GM23338 (cell line): Measurements from ENCODE around the gene DPYD. TPM values are rescaled to one million over a fixed set of nuclear protein-coding genes. Genes with fewer than 3 reads are reported as not detected.

Source experiments
- ATAC-seq: fragments of 200-7000 bp; cut with Tn5 transposase; 3 replicates; pipeline ENCODE4 v1.9.1; 2020
- DNase-seq: peaks from one replicate; pipeline ENCODE4 v3.0.0-alpha.2; 2015; ENCODE audit warnings: low spot score
- H2AFZ ChIP-seq: fragments of 200-600 bp; sonication (generic); 2 replicates; pipeline ENCODE4 v1.8.0; 2016; ENCODE audit warnings: antibody characterized with exemption, mild to moderate bottlenecking, moderate library complexity
- H3F3A ChIP-seq: fragments of 200-600 bp; sonication (generic); replicated peaks from 2 replicates; pipeline ENCODE4 v1.8.0; 2017; ENCODE audit warnings: antibody characterized with exemption, mixed run types, low read depth
- H3K27ac ChIP-seq: fragments of 200-600 bp; sonication (generic); 2 replicates; pipeline ENCODE4 v1.6.1; 2016; ENCODE audit warnings: low read depth
- H3K27me3 ChIP-seq: fragments of 200-600 bp; sonication (generic); 2 replicates; pipeline ENCODE4 v1.8.0; 2016; ENCODE audit warnings: mild to moderate bottlenecking, mixed run types, moderate library complexity; ENCODE audit not compliant: insufficient read depth
- H3K36me3 ChIP-seq: fragments of 200-600 bp; sonication (generic); 2 replicates; pipeline ENCODE4 v1.8.0; 2016; ENCODE audit warnings: mild to moderate bottlenecking; ENCODE audit not compliant: insufficient read depth
- H3K4me1 ChIP-seq: fragments of 200-600 bp; sonication (generic); 2 replicates; pipeline ENCODE4 v1.8.0; 2016; ENCODE audit warnings: mild to moderate bottlenecking, moderate library complexity; ENCODE audit not compliant: insufficient read depth
- H3K4me2 ChIP-seq: fragments of 200-600 bp; sonication (generic); 2 replicates; pipeline ENCODE4 v1.7.1; 2017; ENCODE audit warnings: mixed run types
- H3K4me3 ChIP-seq: fragments of 200-600 bp; sonication (generic); 2 replicates; pipeline ENCODE4 v1.6.1; 2016; ENCODE audit warnings: mixed run types
- H3K79me2 ChIP-seq: fragments of 200-600 bp; sonication (generic); replicated peaks from 2 replicates; pipeline ENCODE4 v1.8.0; 2017; ENCODE audit warnings: mild to moderate bottlenecking; ENCODE audit not compliant: insufficient read depth
- H3K9me2 ChIP-seq: fragments of 200-600 bp; sonication (generic); 2 replicates; pipeline ENCODE4 v1.8.0; 2017; ENCODE audit not compliant: insufficient read depth
- H4K20me1 ChIP-seq: fragments of 200-600 bp; sonication (generic); replicated peaks from 2 replicates; pipeline ENCODE4 v1.8.0; 2017; ENCODE audit warnings: mild to moderate bottlenecking; ENCODE audit not compliant: insufficient read depth
- H3K27ac Mint-ChIP-seq: 2 replicates; pipeline ENCODE4 v1.8.0; 2020; ENCODE audit warnings: inconsistent platforms, mild to moderate bottlenecking, moderate library complexity, mixed read lengths
- H3K27me3 Mint-ChIP-seq: 3 replicates; pipeline ENCODE4 v1.8.0; 2022; ENCODE audit warnings: low read depth, mild to moderate bottlenecking, moderate library complexity, mixed read lengths, inconsistent platforms; ENCODE audit not compliant: insufficient read depth, poor library complexity
- H3K36me3 Mint-ChIP-seq: 3 replicates; pipeline ENCODE4 v1.8.0; 2021; ENCODE audit warnings: low read depth, mild to moderate bottlenecking, inconsistent platforms, moderate library complexity, mixed read lengths
- H3K4me1 Mint-ChIP-seq: 3 replicates; pipeline ENCODE4 v1.8.0; 2020; ENCODE audit warnings: mild to moderate bottlenecking, inconsistent platforms, mixed read lengths
- H3K4me3 Mint-ChIP-seq: 3 replicates; pipeline ENCODE4 v1.8.0; 2021; ENCODE audit warnings: moderate library complexity, mild to moderate bottlenecking, inconsistent platforms, mixed read lengths
- H3K9me3 Mint-ChIP-seq: 3 replicates; pipeline ENCODE4 v1.8.0; 2020; ENCODE audit warnings: moderate library complexity, mild to moderate bottlenecking, inconsistent platforms, mixed read lengths
- CREB1 ChIP-seq: fragments of 250-450 bp; sonication (Bioruptor Pico); IDR thresholded peaks from 2 replicates; pipeline ENCODE4 v1.5.0; 2020; ENCODE audit warnings: low read depth, mild to moderate bottlenecking, moderate library complexity
- EZH2 ChIP-seq: fragments of 200-600 bp; sonication (generic); IDR thresholded peaks from one replicate; pipeline ENCODE4 v1.8.0; 2017; ENCODE audit warnings: antibody characterized with exemption, mild to moderate bottlenecking, low read depth; ENCODE audit not compliant: unreplicated experiment
- EZH2phosphoT487 ChIP-seq: fragments of 200-600 bp; sonication (generic); IDR thresholded peaks from one replicate; pipeline ENCODE4 v1.8.1; 2018; ENCODE audit warnings: antibody characterized with exemption; ENCODE audit not compliant: unreplicated experiment
- JUNB ChIP-seq: IDR thresholded peaks from one replicate; pipeline ENCODE4 v1.6.1; 2016; ENCODE audit warnings: antibody characterized with exemption; ENCODE audit not compliant: unreplicated experiment
- NANOG ChIP-seq: IDR thresholded peaks from 2 replicates; pipeline ENCODE4 v1.6.1; 2016; ENCODE audit warnings: antibody characterized with exemption, borderline replicate concordance
- POLR2AphosphoS5 ChIP-seq: IDR thresholded peaks from 2 replicates; pipeline ENCODE4 v1.6.1; 2016; ENCODE audit warnings: antibody characterized with exemption, low read depth
- STAT1 ChIP-seq: IDR thresholded peaks from one replicate; pipeline ENCODE4 v1.6.1; 2016; ENCODE audit warnings: antibody characterized with exemption; ENCODE audit not compliant: unreplicated experiment
- ZNF114 ChIP-seq: fragments of 250-450 bp; sonication (Bioruptor Pico); IDR thresholded peaks from 2 replicates; pipeline ENCODE4 v1.5.0; 2020; ENCODE audit warnings: mild to moderate bottlenecking, moderate library complexity
- ZNF331 ChIP-seq: fragments of 250-450 bp; sonication (Bioruptor Pico); IDR thresholded peaks from 2 replicates; pipeline ENCODE4 v1.5.0; 2020; ENCODE audit warnings: low read depth, mild to moderate bottlenecking, moderate library complexity
- ZNF462 ChIP-seq: fragments of 250-450 bp; sonication (Bioruptor Pico); IDR thresholded peaks from 2 replicates; pipeline ENCODE4 v1.5.0; 2020; ENCODE audit warnings: mild to moderate bottlenecking, moderate library complexity
- polyA plus RNA-seq: library from polyadenylated mRNA; unstranded; fragments of >200 nt; fragmentation: Nextera tagmentation; extraction: Ambion mirVana; gene quantifications from 2 replicates; pipeline ENCODE4 v1.2.1, GENCODE V29; 2016
- total RNA-seq: library from RNA; depleted of rRNA; stranded (reverse); fragments of >200 nt; shearing (Covaris generic); gene quantifications from 2 replicates; pipeline ENCODE4 v1.2.3, GENCODE V29; 2014
- TF ChIP-seq, protein P1 (sequence below), 2 experiments: fragments of 200-600 bp in 1 of 2; sonication (generic) in 1 of 2; conservative IDR thresholded peaks; 2 replicates each; pipeline versions ENCODE4 v1.5.1 to v1.6.1; 2016 to 2017; ENCODE audit warnings: antibody characterized with exemption in 2 of 2, low read depth in 2 of 2, mild to moderate bottlenecking in 2 of 2, moderate library complexity in 1 of 2
- TF ChIP-seq, protein P2 (sequence below): IDR thresholded peaks from 2 replicates; pipeline ENCODE4 v1.6.1; 2016; ENCODE audit warnings: antibody characterized with exemption

Gene DPYD
- total and polyA plus RNA-seq, 2 experiments from 2014 or later, result 0.50 to 1.6 TPM

DNA sequence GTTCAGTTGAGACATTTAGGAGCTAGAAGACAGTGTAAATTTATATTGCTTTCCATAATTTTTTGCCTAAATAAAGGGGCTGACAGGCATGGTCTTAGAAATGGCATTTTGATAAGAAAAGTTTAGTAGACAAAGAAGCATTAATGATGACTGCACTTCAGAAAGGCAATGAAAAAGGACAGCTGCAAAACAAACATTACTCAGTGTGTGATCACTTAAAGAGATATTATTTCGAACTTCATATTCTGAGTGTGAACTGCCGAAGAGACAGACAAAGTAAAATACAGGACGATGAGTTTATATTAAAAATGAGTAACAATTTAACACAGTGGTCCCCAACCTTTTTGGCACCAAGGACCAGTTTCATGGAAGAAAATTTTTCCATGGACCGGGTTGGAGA is 243.1 kb downstream of the DPYD start:
- Histone ChIP-seq H2AFZ (no peak overlapping the region), H3K36me3 (no peaks in the 10 kb centered on the region), H4K20me1 (no peaks in the 10 kb centered on the region), H3K4me1 (no peaks in the 10 kb centered on the region), H3K79me2 (no peaks in the 10 kb centered on the region), H3K4me3 (no peak overlapping the region), H3K9me2 (no peaks in the 10 kb centered on the region; the same call in 1 of the 2 replicates), H3F3A (no peaks in the 10 kb centered on the region), H3K27ac (no peak overlapping the region), H3K4me2 (no peak overlapping the region), H3K27me3 (no peaks in the 10 kb centered on the region)
- DNase-seq (no peak), ATAC-seq (no peak)
- no peaks in the 10 kb centered on the region for H3K4me1 Mint-ChIP-seq
- no peaks in the 10 kb centered on the region for H3K9me3 Mint-ChIP-seq
- no peaks in the 10 kb centered on the region for H3K27me3 Mint-ChIP-seq
- H3K4me3 Mint-ChIP-seq, result no peak overlapping the region
- no peak for TF ChIP-seq POLR2AphosphoS5
- no peak for TF ChIP-seq EZH2phosphoT487
- no peaks in the 10 kb centered on the region for H3K36me3 Mint-ChIP-seq
- H3K27ac Mint-ChIP-seq, result no peak overlapping the region

DNA sequence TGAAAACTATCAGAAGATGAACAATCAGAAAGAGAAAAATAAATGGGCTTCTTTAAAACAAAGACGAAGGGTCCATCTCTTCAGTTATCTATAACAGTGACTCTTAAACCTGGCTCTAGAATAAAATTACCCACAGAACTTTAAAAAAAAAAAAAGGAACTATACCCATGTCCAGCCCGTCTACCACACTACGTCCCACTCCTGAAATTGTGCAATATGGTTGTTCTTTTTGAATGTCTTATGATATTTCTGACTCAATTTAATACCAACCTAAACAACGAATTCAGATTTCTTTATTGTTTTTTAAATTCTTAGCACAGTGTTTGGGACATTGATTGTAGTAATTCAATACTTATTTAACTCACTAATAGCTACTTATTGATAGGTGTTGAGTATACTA is 246.3 kb downstream of the DPYD start:
- Mint-ChIP-seq H3K36me3 (no peaks in the 10 kb centered on the region), H3K4me3 (no peak overlapping the region), H3K27me3 (no peaks in the 10 kb centered on the region), H3K27ac (no peak overlapping the region), H3K9me3 (no peaks in the 10 kb centered on the region), H3K4me1 (no peaks in the 10 kb centered on the region)
- H3K4me3 ChIP-seq, result no peak overlapping the region
- H3F3A ChIP-seq, result no peaks in the 10 kb centered on the region
- H2AFZ ChIP-seq, result no peak overlapping the region
- H3K9me2 ChIP-seq, result no peaks in the 10 kb centered on the region
- H4K20me1 ChIP-seq, result no peaks in the 10 kb centered on the region
- no peak overlapping the region for H3K27ac ChIP-seq
- no peak overlapping the region for H3K4me2 ChIP-seq
- ATAC-seq (no peak), DNase-seq (no peak)
- no peaks in the 10 kb centered on the region for H3K27me3 ChIP-seq
- H3K4me1 ChIP-seq, result no peaks in the 10 kb centered on the region
- no peaks in the 10 kb centered on the region for H3K36me3 ChIP-seq
- H3K79me2 ChIP-seq, result no peaks in the 10 kb centered on the region
- TF ChIP-seq NANOG (no peak), ZNF114 (CRISPR knock-in tag) (no peak), JUNB (no peak), POLR2AphosphoS5 (no peak), ZNF331 (CRISPR knock-in tag) (no peak), ZNF462 (CRISPR knock-in tag) (no peak), STAT1 (no peak), EZH2phosphoT487 (no peak), EZH2 (no peak), CREB1 (CRISPR knock-in tag) (no peak)
- TF ChIP-seq, protein P1, sequence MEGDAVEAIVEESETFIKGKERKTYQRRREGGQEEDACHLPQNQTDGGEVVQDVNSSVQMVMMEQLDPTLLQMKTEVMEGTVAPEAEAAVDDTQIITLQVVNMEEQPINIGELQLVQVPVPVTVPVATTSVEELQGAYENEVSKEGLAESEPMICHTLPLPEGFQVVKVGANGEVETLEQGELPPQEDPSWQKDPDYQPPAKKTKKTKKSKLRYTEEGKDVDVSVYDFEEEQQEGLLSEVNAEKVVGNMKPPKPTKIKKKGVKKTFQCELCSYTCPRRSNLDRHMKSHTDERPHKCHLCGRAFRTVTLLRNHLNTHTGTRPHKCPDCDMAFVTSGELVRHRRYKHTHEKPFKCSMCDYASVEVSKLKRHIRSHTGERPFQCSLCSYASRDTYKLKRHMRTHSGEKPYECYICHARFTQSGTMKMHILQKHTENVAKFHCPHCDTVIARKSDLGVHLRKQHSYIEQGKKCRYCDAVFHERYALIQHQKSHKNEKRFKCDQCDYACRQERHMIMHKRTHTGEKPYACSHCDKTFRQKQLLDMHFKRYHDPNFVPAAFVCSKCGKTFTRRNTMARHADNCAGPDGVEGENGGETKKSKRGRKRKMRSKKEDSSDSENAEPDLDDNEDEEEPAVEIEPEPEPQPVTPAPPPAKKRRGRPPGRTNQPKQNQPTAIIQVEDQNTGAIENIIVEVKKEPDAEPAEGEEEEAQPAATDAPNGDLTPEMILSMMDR (conservative IDR thresholded peaks at IDR 0.05; ENCODE audit: low read depth in 2 of 2), result no peak
- TF ChIP-seq, protein P2, sequence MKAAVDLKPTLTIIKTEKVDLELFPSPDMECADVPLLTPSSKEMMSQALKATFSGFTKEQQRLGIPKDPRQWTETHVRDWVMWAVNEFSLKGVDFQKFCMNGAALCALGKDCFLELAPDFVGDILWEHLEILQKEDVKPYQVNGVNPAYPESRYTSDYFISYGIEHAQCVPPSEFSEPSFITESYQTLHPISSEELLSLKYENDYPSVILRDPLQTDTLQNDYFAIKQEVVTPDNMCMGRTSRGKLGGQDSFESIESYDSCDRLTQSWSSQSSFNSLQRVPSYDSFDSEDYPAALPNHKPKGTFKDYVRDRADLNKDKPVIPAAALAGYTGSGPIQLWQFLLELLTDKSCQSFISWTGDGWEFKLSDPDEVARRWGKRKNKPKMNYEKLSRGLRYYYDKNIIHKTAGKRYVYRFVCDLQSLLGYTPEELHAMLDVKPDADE, result no peak
